HepG2 (cell line): ENCODE data around the gene CBLB. TPM values are rescaled to one million over a fixed set of nuclear protein-coding genes. Genes with fewer than 3 reads are reported as not detected.

Experiments used
- AKAP8 ChIP-seq: sonication (generic); formaldehyde crosslinking; IDR thresholded peaks from 2 replicates; pipeline ENCODE4 v1.5.1; 2020; ENCODE audit warnings: mild to moderate bottlenecking, missing genetic modification reagents
- ARID2 ChIP-seq: sonication (generic); formaldehyde crosslinking; IDR thresholded peaks from 2 replicates; pipeline ENCODE4 v1.8.1; 2022; ENCODE audit warnings: mild to moderate bottlenecking, missing genetic modification reagents, borderline replicate concordance
- DMAP1 ChIP-seq: IDR thresholded peaks from 2 replicates; pipeline ENCODE4 v1.6.1; 2016
- GZF1 ChIP-seq: sonication (generic); formaldehyde crosslinking; IDR thresholded peaks from 2 replicates; pipeline ENCODE4 v1.5.1; 2020; ENCODE audit warnings: mild to moderate bottlenecking, missing genetic modification reagents
- MNT ChIP-seq: fragments of 450-650 bp; IDR thresholded peaks from 2 replicates; pipeline ENCODE4 v1.6.1; 2016
- MXD3 ChIP-seq: IDR thresholded peaks from 2 replicates; pipeline ENCODE4 v1.6.1; 2016; ENCODE audit warnings: mild to moderate bottlenecking, missing biosample characterization, missing genetic modification reagents
- MXI1 ChIP-seq: IDR thresholded peaks from 3 replicates; pipeline ENCODE4 v1.6.1; 2012; ENCODE audit warnings: low read depth, low read length, inconsistent platforms, borderline replicate concordance
- NFKB2 ChIP-seq: sonication (generic); formaldehyde crosslinking; IDR thresholded peaks from 2 replicates; pipeline ENCODE4 v1.4.0; 2020; ENCODE audit warnings: missing genetic modification reagents, borderline replicate concordance
- NPAS2 ChIP-seq: sonication (generic); formaldehyde crosslinking; IDR thresholded peaks from 2 replicates; pipeline ENCODE4 v1.8.0; 2022; ENCODE audit warnings: mild to moderate bottlenecking, missing genetic modification reagents, borderline replicate concordance
- RARA ChIP-seq: IDR thresholded peaks from 2 replicates; pipeline ENCODE4 v1.6.1; 2016; ENCODE audit warnings: missing genetic modification reagents, missing compliant biosample characterization
- SIN3A ChIP-seq: IDR thresholded peaks from 2 replicates; pipeline ENCODE4 v1.6.1; 2011; ENCODE audit warnings: low read depth, mild to moderate bottlenecking, control low read depth, low read length, borderline replicate concordance
- SIX4 ChIP-seq: sonication (generic); formaldehyde crosslinking; IDR thresholded peaks from 2 replicates; pipeline ENCODE4 v1.4.0; 2020; ENCODE audit warnings: missing genetic modification reagents
- SKI ChIP-seq: fragments of 450-650 bp; IDR thresholded peaks from one replicate; pipeline ENCODE4 v1.6.1; 2018; ENCODE audit warnings: mild to moderate bottlenecking; ENCODE audit not compliant: partially characterized antibody
- THRA ChIP-seq: sonication (generic); formaldehyde crosslinking; IDR thresholded peaks from 2 replicates; pipeline ENCODE4 v1.4.0; 2020; ENCODE audit warnings: missing genetic modification reagents, borderline replicate concordance
- YEATS4 ChIP-seq: sonication (generic); formaldehyde crosslinking; IDR thresholded peaks from 2 replicates; pipeline ENCODE4 v1.4.0; 2020; ENCODE audit warnings: missing genetic modification reagents, borderline replicate concordance
- ZFP36L2 ChIP-seq: sonication (generic); formaldehyde crosslinking; IDR thresholded peaks from 2 replicates; pipeline ENCODE4 v1.4.0; 2020; ENCODE audit warnings: missing genetic modification reagents
- ZFP90 ChIP-seq: sonication (generic); formaldehyde crosslinking; IDR thresholded peaks from 2 replicates; pipeline ENCODE4 v1.8.0; 2022; ENCODE audit warnings: missing genetic modification reagents, mild to moderate bottlenecking, inconsistent platforms, borderline replicate concordance
- ZMAT3 ChIP-seq: sonication (generic); formaldehyde crosslinking; conservative IDR thresholded peaks from 2 replicates; pipeline ENCODE4 v1.7.0; 2021; ENCODE audit warnings: missing genetic modification reagents
- ZNF282 ChIP-seq: fragments of 450-650 bp; IDR thresholded peaks from 2 replicates; pipeline ENCODE4 v1.6.1; 2018; ENCODE audit not compliant: partially characterized antibody
- ZNF30 ChIP-seq: sonication (generic); formaldehyde crosslinking; IDR thresholded peaks from 2 replicates; pipeline ENCODE4 v1.5.0; 2020; ENCODE audit warnings: mild to moderate bottlenecking, missing genetic modification reagents
- ZNF607 ChIP-seq: sonication (generic); formaldehyde crosslinking; IDR thresholded peaks from 2 replicates; pipeline ENCODE4 v1.5.1; 2020; ENCODE audit warnings: missing genetic modification reagents, mild to moderate bottlenecking, borderline replicate concordance
- ZNF710 ChIP-seq: sonication (generic); formaldehyde crosslinking; IDR thresholded peaks from 2 replicates; pipeline ENCODE4 v1.5.0; 2020; ENCODE audit warnings: mild to moderate bottlenecking, missing genetic modification reagents, borderline replicate concordance
- polyA plus RNA-seq, 8 experiments: library from polyadenylated mRNA; depleted of rRNA in 3 of 8; stranded (reverse) in 7 of 8; unstranded in 1 of 8; fragments of >200 nt; fragmentation: Illumina TruSeq in 4 of 8; extraction: Trizol in 4 of 8; gene quantifications; 2 replicates each; pipeline versions ENCODE4 v1.2.1 to v1.2.3, GENCODE V29; 2011 to 2016; ENCODE audit warnings: low read depth in 4 of 8, missing spikeins in 1 of 8, mixed read lengths in 1 of 8; ENCODE audit not compliant: insufficient read depth in 1 of 8
- total RNA-seq, 5 experiments: library from RNA; depleted of rRNA; stranded (reverse); fragments of >200 nt; fragmentation: Illumina TruSeq; extraction: Trizol; gene quantifications; 2 replicates each; pipeline ENCODE4 v1.2.3, GENCODE V29; 2016; ENCODE audit warnings: low read depth in 1 of 5
- TF ChIP-seq, protein P1 (sequence below): sonication (generic); formaldehyde crosslinking; IDR thresholded peaks from 2 replicates; pipeline ENCODE4 v1.4.0; 2020; ENCODE audit warnings: low read depth, mild to moderate bottlenecking, missing genetic modification reagents
- TF ChIP-seq, protein P2 (sequence below): sonication (generic); formaldehyde crosslinking; IDR thresholded peaks from 2 replicates; pipeline ENCODE4 v1.4.0; 2020; ENCODE audit warnings: mild to moderate bottlenecking, missing genetic modification reagents, borderline replicate concordance

The CBLB gene
- total and polyA plus RNA-seq, 2 of the 13 experiments (the other 11 are each of a cell fraction or from before 2014, with no cell fraction given), result 9.8 to 16.4 TPM

GRCh38 chr3:105868431-105868741 lies 426 bp downstream of the CBLB start (continued):
- TF ChIP-seq YEATS4 (no peak; the same call in 1 of the 2 replicates), AKAP8 (CRISPR knock-in tag) (no peak), ARID2 (CRISPR knock-in tag) (no peak), THRA (no peak), MXI1 (peak; percentile 10; the same call in 1 of the 3 replicates), NPAS2 (CRISPR knock-in tag) (no peak), NFKB2 (CRISPR knock-in tag) (no peak; the same call in 1 of the 2 replicates), ZMAT3 (CRISPR knock-in tag) (no peak), ZFP36L2 (CRISPR knock-in tag) (no peak), ZFP90 (CRISPR knock-in tag) (0 out of 2 replicates have a peak, but pooled peaks have one; percentile 35), ZNF710 (CRISPR knock-in tag) (0 out of 2 replicates have a peak, but pooled peaks have one; percentile 16), ZNF607 (CRISPR knock-in tag) (0 out of 2 replicates have a peak, but pooled peaks have one; percentile 38), MNT (no peak), GZF1 (CRISPR knock-in tag) (no peak; the same call in 1 of the 2 replicates), SIX4 (CRISPR knock-in tag) (no peak), ZNF30 (CRISPR knock-in tag) (no peak), SKI (no peak), SIN3A (peak; percentile 68; the same call in 1 of the 2 replicates), RARA (CRISPR knock-in tag) (no peak), ZNF282 (no peak), DMAP1 (no peak), MXD3 (CRISPR knock-in tag) (no peak)
- TF ChIP-seq, protein P1, sequence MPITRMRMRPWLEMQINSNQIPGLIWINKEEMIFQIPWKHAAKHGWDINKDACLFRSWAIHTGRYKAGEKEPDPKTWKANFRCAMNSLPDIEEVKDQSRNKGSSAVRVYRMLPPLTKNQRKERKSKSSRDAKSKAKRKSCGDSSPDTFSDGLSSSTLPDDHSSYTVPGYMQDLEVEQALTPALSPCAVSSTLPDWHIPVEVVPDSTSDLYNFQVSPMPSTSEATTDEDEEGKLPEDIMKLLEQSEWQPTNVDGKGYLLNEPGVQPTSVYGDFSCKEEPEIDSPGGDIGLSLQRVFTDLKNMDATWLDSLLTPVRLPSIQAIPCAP (CRISPR knock-in tag), result no peak
- TF ChIP-seq, protein P2, sequence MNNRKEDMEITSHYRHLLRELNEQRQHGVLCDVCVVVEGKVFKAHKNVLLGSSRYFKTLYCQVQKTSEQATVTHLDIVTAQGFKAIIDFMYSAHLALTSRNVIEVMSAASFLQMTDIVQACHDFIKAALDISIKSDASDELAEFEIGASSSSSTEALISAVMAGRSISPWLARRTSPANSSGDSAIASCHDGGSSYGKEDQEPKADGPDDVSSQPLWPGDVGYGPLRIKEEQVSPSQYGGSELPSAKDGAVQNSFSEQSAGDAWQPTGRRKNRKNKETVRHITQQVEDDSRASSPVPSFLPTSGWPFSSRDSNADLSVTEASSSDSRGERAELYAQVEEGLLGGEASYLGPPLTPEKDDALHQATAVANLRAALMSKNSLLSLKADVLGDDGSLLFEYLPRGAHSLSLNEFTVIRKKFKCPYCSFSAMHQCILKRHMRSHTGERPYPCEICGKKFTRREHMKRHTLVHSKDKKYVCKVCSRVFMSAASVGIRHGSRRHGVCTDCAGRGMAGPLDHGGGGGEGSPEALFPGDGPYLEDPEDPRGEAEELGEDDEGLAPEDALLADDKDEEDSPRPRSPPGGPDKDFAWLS (CRISPR knock-in tag), result no peak
